Subcutaneous adipose tissue (tissue), 4 donors: ENCODE data around the gene REL. TPM values are rescaled to one million over a fixed set of nuclear protein-coding genes. Genes with fewer than 3 reads are reported as not detected.

ENCODE experiments used
- total RNA-seq, 4 donors: library from RNA; depleted of rRNA; stranded (reverse); fragments of >200 nt; gene quantifications; one replicate each; pipeline ENCODE4 v1.1.0, GENCODE V29; 2016
- TF ChIP-seq, protein P1 (sequence below): fragments of 450-650 bp; IDR thresholded peaks from one replicate; pipeline ENCODE4 v1.5.1; 2016; ENCODE audit warnings: low read depth, mild to moderate bottlenecking, control low read depth, antibody characterized with exemption, moderate library complexity

REL gene
- total RNA-seq, 4 donors from 2014 or later: 16.8 to 43.2 (median 23.9) TPM

DNA sequence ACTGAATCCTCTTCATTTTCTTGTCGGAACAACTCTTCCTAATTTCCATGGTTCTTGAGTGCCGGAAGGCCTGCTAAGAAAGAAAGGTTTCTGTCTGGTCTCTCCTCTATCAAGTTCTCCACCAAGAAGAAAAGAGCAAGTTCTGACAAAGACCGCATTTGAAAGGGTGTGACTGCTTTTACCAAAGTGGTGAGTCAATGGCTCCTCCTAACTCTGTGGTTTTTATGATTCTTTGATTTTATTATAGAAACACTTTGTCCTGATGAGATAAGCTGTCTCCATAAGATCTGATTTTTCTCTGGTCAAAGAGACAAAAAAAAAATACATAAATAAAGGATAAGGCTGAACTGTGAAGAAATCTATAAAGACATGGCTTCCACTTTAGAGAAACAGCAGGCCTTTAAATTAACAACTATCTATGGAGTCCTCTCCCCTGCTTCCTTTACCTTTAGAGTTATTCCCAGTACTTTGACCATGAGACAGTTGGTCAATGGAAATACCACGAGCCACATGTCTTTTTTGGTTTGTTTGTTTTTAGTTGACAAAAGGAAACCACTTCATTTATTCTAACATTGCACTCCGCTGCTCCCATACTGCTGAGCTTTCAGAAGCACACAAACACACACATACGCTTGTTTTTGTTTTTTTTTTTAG is 67.7 kb downstream of the REL start:
- TF ChIP-seq, protein P1, sequence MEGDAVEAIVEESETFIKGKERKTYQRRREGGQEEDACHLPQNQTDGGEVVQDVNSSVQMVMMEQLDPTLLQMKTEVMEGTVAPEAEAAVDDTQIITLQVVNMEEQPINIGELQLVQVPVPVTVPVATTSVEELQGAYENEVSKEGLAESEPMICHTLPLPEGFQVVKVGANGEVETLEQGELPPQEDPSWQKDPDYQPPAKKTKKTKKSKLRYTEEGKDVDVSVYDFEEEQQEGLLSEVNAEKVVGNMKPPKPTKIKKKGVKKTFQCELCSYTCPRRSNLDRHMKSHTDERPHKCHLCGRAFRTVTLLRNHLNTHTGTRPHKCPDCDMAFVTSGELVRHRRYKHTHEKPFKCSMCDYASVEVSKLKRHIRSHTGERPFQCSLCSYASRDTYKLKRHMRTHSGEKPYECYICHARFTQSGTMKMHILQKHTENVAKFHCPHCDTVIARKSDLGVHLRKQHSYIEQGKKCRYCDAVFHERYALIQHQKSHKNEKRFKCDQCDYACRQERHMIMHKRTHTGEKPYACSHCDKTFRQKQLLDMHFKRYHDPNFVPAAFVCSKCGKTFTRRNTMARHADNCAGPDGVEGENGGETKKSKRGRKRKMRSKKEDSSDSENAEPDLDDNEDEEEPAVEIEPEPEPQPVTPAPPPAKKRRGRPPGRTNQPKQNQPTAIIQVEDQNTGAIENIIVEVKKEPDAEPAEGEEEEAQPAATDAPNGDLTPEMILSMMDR: no peak

DNA sequence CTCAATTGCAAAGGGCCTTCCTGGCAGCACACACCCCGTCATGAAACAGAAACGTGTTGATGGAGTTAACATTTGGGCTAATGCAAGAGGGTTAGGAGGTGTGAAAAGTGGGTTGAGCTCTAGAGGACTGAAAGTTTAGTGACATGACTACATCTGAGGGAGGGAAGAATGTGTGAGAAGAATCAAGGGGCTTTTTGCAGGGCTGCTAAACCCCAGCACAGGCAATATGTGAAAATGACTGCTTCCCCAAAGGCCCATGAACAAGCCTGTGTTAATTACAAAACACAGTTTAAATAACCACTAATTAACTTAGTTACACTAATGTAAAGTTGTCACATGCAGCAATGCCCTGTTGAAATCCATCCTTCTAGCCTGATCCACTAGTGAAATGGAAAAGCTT is 72.8 kb downstream of the REL start:
- TF ChIP-seq, protein P1: no peak

DNA sequence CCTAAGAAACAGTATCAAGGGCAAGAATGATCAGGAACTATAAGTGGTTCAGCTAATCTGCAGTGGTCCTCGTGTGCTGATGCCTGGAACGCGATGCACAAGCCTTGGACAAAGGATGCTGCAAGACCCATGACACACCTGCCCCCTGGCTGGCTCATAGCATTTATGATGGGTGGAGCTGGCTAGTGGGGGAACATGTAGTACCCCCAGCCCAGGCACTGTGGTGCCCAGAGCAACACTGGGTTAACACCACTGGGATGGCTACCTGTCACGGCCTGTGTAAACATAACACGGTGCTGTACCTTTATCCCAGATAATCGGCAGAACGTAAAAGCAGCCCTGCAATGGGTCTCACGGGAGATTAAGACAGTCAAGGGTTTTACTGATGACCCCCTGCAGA is 75.8 kb downstream of the REL start:
- TF ChIP-seq, protein P1: no peak

DNA sequence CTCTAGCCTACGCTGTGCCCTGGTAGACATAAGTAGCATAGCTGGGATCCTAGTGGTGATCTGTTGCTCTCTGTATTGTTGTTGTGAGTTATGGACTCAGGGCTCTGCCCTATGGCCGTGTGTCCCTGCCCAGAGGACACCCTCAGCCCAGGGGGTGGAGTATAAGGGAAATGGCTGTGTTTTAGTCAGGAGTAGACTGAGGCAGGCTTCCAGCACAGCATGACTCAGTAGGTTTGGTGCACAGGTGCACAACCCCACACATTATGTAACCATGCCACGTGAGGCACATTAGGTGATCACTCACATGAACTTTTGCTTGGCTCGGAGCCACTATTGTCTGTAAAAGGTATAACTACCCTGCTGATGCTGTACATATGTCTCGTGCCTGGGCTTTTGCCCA is 76.3 kb downstream of the REL start:
- TF ChIP-seq, protein P1: no peak

DNA sequence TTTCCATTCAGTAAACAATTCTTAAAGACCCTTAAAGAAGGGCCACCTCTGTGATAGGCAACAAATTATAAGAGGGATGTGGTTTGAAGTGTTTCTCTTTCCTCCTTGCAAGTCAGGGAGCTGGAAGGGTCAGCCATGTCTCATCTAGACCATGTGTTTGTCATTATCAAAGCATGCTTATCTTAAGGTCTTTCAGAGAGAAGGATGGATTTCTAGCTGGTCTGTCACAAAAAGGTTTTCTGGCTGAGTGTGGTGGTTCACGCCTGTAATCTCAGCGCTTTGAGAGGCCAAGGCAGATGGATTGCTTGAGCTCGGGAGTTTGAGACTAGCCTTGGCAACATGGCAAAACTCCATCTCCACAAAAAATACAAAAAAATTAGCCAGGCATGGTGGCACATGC is 77.0 kb downstream of the REL start:
- TF ChIP-seq, protein P1: no peak

DNA sequence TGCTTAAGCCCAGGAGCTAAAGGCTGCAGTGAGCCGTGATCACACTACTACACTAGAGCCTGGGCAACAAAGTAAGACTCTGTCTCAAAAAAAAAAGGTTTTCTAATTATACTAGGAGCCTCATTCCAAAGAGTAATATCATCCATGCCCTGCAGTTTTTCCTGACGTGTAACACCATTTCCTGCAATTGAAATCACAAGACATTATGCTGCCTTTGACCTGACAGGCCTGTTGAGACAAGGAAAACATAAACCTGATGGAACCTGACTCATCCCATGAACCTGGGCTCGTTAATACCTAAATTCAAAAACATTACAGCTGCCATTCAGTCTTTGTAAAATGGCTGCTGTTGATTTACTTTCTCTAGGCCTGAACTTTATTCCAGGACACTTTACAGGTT is 77.4 kb downstream of the REL start:
- TF ChIP-seq, protein P1: no peak

DNA sequence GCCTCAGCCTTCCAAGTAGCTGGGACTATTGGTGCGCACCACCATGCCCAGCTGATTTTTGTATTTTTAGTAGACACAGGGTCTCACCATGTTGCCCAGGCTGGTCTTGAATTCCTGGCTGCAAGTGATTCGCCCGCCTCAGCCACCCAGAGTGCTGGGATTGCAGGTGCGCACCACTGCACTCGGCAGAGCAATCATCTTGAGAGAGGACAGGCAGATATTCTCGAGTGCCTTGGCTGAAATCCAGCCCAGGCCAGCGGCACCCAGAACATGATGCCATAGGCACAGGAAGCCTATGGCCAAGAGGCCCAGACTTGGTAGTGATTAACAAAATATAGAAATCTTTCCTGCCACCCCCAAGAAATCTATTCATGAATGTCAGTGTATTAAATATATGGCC is 78.1 kb downstream of the REL start:
- TF ChIP-seq, protein P1: no peak
